Osteoblast (primary cell): ENCODE results near the gene SSTR3. TPM values are rescaled to one million over a fixed set of nuclear protein-coding genes. Genes with fewer than 3 reads are reported as not detected.
"Not testable (repeated sequence)": the region's sequence is repeated elsewhere in the genome, so short reads cannot be mapped to it uniquely, and the experiment has no call there.

Source experiments
- DNase-seq: peaks from one replicate; pipeline ENCODE4 v3.0.0; 2011; ENCODE audit warnings: low spot score, mixed read lengths; ENCODE audit not compliant: insufficient read length; ENCODE audit errors: missing footprints
- H2AFZ ChIP-seq: 2 replicates; pipeline ENCODE4 v1.6.0; 2011; ENCODE audit warnings: mild to moderate bottlenecking, low read length
- H3K27ac ChIP-seq: 2 replicates; pipeline ENCODE4 v1.5.1; 2011; ENCODE audit warnings: mild to moderate bottlenecking, low read depth, low read length, moderate library complexity
- H3K27me3 ChIP-seq: 2 replicates; pipeline ENCODE4 v1.6.0; 2012; ENCODE audit warnings: mild to moderate bottlenecking, control low read depth, inconsistent platforms, low read length, moderate library complexity; ENCODE audit not compliant: insufficient read depth
- H3K36me3 ChIP-seq: 2 replicates; pipeline ENCODE4 v1.5.1; 2011; ENCODE audit warnings: mild to moderate bottlenecking, low read length, control low read depth, moderate library complexity; ENCODE audit not compliant: insufficient read depth
- H3K4me1 ChIP-seq: 2 replicates; pipeline ENCODE4 v1.5.1; 2011; ENCODE audit warnings: mild to moderate bottlenecking, low read length, control low read depth, moderate library complexity; ENCODE audit not compliant: insufficient read depth
- H3K4me2 ChIP-seq: 2 replicates; pipeline ENCODE4 v1.6.0; 2011; ENCODE audit warnings: mild to moderate bottlenecking, low read length; ENCODE audit not compliant: insufficient read depth
- H3K4me3 ChIP-seq: fragments of 200-600 bp; sonication (generic); 3 replicates; pipeline ENCODE4 v1.5.1; 2012; ENCODE audit warnings: mild to moderate bottlenecking, low read length, inconsistent platforms; ENCODE audit not compliant: insufficient read depth
- H3K79me2 ChIP-seq: 2 replicates; pipeline ENCODE4 v1.6.0; 2012; ENCODE audit warnings: mild to moderate bottlenecking, low read length, control low read depth, inconsistent platforms; ENCODE audit not compliant: insufficient read depth
- H3K9me3 ChIP-seq: 2 replicates; pipeline ENCODE4 v1.5.1; 2011; ENCODE audit warnings: low read depth, low read length, control low read depth
- H4K20me1 ChIP-seq: 2 replicates; pipeline ENCODE4 v1.6.0; 2012; ENCODE audit warnings: mild to moderate bottlenecking, low read length, control low read depth; ENCODE audit not compliant: insufficient read depth
- total RNA-seq: library from RNA; depleted of rRNA; stranded (reverse); fragments of >200 nt; gene quantifications from 2 replicates; pipeline ENCODE4 v1.2.3, GENCODE V29; 2012
- TF ChIP-seq, protein P1 (sequence below): IDR thresholded peaks from 2 replicates; pipeline ENCODE4 v1.5.1; 2011; ENCODE audit warnings: mild to moderate bottlenecking, low read depth, low read length, moderate library complexity; ENCODE audit errors: extremely low read depth

The SSTR3 gene
- total RNA-seq, 1 donor: not detected

DNA sequence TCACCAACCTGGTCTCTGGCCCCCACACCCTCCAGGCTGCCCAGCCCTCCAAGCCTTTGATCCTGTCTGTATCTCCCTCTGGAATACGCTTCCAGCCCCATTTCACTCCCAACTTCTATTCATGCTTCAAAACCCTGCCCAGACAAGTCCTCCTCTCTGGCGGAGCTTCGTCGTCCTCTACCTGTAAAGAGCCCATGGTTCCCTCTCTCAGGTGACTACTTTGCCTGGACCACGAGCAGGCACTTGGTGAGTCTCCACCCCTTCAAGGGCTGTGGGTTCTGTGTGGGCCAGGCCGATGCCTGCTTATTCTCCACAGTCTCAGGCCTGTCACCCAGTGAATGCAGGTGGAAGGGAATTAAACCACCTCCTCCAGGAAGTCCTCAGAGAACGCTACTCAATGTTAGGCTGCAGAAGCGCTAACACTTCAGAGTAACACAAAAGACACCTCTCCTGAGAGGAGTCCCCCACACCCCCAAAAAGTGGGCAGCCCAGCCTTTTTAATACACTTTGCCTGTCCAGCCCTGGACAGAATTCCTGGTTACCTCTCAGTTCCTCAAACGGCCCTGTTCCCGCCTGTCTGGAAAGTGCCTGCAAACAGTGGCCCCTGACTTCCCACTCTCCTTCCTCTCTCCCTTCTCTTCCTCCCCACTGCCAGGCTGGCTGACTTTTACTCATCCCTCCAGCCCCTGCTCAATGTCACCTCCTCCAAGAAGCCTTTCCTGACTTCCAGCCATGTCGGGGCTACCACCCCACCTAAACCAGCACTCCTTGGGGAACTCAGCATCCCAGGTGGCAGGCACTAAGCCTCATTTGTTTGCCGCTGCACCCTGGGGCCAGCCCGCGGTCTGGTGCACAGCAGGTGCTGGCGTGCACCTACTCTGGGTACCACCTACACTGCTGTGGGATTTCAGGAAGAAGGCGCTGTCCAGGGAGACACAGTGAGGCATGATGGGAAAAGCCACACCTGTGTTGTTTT is 22.7 kb upstream of the SSTR3 start:
- Histone ChIP-seq H2AFZ (no peak overlapping the region), H3K79me2 (peaks cover 3% of the 10 kb centered on the region), H3K4me2 (no peak overlapping the region), H3K27me3 (no peaks in the 10 kb centered on the region), H3K9me3 (no peaks in the 10 kb centered on the region), H4K20me1 (peaks cover 19% of the 10 kb centered on the region), H3K4me3 (no peak overlapping the region), H3K27ac (no peak overlapping the region), H3K36me3 (peaks cover 9% of the 10 kb centered on the region), H3K4me1 (peaks cover 7% of the 10 kb centered on the region)
- DNase-seq: peak; percentile 61
- TF ChIP-seq, protein P1, sequence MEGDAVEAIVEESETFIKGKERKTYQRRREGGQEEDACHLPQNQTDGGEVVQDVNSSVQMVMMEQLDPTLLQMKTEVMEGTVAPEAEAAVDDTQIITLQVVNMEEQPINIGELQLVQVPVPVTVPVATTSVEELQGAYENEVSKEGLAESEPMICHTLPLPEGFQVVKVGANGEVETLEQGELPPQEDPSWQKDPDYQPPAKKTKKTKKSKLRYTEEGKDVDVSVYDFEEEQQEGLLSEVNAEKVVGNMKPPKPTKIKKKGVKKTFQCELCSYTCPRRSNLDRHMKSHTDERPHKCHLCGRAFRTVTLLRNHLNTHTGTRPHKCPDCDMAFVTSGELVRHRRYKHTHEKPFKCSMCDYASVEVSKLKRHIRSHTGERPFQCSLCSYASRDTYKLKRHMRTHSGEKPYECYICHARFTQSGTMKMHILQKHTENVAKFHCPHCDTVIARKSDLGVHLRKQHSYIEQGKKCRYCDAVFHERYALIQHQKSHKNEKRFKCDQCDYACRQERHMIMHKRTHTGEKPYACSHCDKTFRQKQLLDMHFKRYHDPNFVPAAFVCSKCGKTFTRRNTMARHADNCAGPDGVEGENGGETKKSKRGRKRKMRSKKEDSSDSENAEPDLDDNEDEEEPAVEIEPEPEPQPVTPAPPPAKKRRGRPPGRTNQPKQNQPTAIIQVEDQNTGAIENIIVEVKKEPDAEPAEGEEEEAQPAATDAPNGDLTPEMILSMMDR: no peak

DNA sequence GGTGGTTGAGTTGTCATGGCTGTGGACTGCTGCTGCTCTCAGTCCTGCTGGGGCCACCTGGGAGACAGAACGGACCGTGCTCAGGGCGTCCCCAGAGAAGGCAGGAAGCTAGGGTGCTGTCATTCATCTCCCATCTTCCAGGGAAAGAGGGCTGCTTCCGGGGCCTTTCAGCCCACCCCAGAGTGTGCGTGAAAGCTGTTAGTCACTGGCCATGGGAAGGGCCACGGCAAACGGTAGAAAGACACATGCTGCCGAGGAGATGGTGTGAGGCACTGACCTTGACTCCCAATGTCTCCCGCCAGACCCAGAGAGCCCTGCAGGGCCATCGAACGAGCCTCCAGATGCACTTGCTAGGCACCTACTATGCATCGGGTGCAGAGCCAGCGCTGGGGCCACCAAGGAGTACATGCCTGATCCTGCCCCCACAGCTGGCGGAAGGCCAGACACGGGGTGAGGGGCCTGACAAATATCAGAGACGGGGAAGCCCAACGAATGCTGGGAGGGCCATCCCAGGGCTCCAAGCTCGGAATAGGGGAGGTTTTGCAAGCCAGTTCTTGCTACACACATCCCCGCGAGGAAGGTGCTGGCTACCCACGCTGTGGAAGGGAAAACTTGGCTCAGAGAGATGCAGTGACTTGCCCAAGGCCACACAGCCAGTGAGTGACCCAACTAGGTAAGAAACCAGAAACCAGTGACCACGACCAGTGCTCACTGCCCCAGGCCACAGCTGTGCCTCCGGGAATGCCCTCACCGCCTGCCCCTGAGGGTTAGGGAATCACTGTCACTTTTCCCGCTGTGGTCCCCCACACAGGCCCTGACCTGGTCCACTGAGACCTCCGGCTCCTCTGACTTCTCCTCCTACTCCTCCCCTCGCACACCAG is 21.7 kb upstream of the SSTR3 start:
- H3K79me2 ChIP-seq: peaks cover 3% of the 10 kb centered on the region
- peaks cover 21% of the 10 kb centered on the region for H4K20me1 ChIP-seq
- H3K4me1 ChIP-seq: peaks cover 17% of the 10 kb centered on the region
- DNase-seq: peak; percentile 68
- H2AFZ ChIP-seq: no peak overlapping the region
- no peaks in the 10 kb centered on the region for H3K9me3 ChIP-seq
- no peak overlapping the region for H3K4me3 ChIP-seq
- no peak overlapping the region for H3K4me2 ChIP-seq
- peaks cover 8% of the 10 kb centered on the region for H3K36me3 ChIP-seq
- H3K27ac ChIP-seq: no peak overlapping the region
- no peaks in the 10 kb centered on the region for H3K27me3 ChIP-seq
- TF ChIP-seq, protein P1: no peak

DNA sequence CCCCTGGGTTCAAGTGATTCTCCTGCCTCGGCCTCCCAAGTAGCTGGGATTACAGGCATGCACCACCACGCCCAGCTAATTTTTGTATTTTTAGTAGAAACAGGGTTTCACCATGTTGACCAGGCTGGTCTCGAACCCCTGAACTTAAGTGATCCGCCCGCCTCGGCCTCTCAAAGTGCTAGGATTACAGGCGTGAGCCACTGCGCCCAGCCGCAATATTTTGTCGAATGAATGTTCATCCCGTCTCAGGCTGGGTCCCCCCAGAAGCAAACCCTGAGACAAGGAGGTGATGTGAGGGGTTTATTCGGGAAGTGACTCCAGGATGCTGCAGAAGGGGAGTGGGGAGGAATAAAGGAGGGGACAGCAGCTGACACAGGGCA is 21.1 kb upstream of the SSTR3 start:
- not testable (repeated sequence) for H2AFZ ChIP-seq, H3K79me2 ChIP-seq, H3K27me3 ChIP-seq, H3K4me2 ChIP-seq, DNase-seq, H3K27ac ChIP-seq, H3K4me3 ChIP-seq, H3K9me3 ChIP-seq, H3K36me3 ChIP-seq
- Histone ChIP-seq H4K20me1 (peaks cover 21% of the 10 kb centered on the region), H3K4me1 (peaks cover 23% of the 10 kb centered on the region)

DNA sequence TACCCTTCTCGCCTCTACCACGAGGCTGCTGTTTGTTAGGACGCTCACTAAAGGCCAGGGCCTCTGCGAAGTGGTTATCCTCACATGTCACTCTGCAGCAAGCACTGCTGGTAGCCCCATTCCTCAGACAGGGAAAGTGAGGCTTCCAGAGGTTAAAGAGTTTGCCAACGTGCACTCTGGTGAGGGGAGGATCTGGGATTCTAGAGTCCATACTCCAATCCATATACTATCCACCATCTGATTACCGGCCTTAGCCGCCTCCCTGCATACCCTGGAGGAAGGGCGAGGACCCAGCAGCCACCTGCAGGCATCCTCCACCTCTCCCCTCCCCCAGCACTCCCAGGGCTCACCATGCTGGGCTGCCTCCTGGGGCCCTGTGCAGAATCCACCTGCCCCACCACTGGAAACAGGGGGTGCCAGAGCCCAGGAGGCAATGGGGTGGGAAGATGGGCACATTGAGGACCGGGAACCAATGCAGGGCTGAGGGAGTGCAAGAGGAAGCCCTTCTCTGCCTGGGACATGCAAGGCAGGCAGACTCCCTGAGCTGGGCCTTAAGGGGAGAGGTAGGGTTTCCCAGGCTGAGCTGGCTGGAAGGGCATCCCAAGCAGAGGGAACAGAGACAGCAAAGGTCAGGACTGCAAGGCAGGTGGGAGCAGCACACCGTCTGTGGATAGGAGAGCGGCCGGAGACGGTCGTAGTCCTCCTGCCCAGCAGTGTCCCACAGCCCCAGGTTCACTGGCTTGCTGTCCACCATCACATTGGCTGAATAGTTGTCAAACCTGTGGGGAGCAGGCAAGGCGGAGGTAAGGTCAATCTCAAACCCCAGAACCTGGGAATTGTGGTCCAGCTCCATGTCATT is 20.1 kb upstream of the SSTR3 start:
- Histone ChIP-seq H3K4me2 (no peak overlapping the region), H3K9me3 (no peaks in the 10 kb centered on the region), H3K36me3 (peaks cover 8% of the 10 kb centered on the region), H3K27me3 (no peaks in the 10 kb centered on the region), H3K4me3 (no peak overlapping the region), H3K4me1 (peaks cover 29% of the 10 kb centered on the region), H3K79me2 (peaks cover 3% of the 10 kb centered on the region), H2AFZ (no peak overlapping the region), H3K27ac (no peak overlapping the region), H4K20me1 (peaks cover 21% of the 10 kb centered on the region)
- TF ChIP-seq, protein P1: no peak
- peak; percentile 48 for DNase-seq
